Cardiac muscle cell (in vitro differentiated cells and primary cell): ENCODE measurements around the gene WDFY2. TPM values are rescaled to one million over a fixed set of nuclear protein-coding genes. Genes with fewer than 3 reads are reported as not detected.

Experiments
- DNase-seq, 2 donors: peaks; one replicate each; pipeline versions ENCODE4 v3.0.0 to v3.0.0-alpha.2; 2010 to 2017; ENCODE audit warnings: low read depth in 1 of 2, low spot score in 1 of 2
- H3K27ac ChIP-seq: fragments of 200-600 bp; sonication (generic); 2 replicates; pipeline ENCODE4 v1.5.1; 2016
- H3K27me3 ChIP-seq: fragments of 200-600 bp; sonication (generic); 2 replicates; pipeline ENCODE4 v1.6.0; 2016; ENCODE audit warnings: control low read depth
- H3K36me3 ChIP-seq: fragments of 200-600 bp; sonication (generic); 2 replicates; pipeline ENCODE4 v1.5.1; 2016; ENCODE audit warnings: control low read depth
- H3K4me1 ChIP-seq: fragments of 200-600 bp; sonication (generic); 2 replicates; pipeline ENCODE4 v1.8.1; 2017; ENCODE audit warnings: low read depth, mild to moderate bottlenecking, mixed run types
- H3K4me3 ChIP-seq: fragments of 200-600 bp; sonication (generic); 2 replicates; pipeline ENCODE4 v1.5.1; 2016; ENCODE audit warnings: mild to moderate bottlenecking
- H3K9me3 ChIP-seq: fragments of 200-600 bp; sonication (generic); 2 replicates; pipeline ENCODE4 v1.5.1; 2017; ENCODE audit warnings: low read depth, mild to moderate bottlenecking, control low read depth
- CTCF ChIP-seq: IDR thresholded peaks from 2 replicates; pipeline ENCODE4 v1.5.1; 2012; ENCODE audit warnings: low read depth, mild to moderate bottlenecking, low read length
- polyA plus RNA-seq: library from polyadenylated mRNA; unstranded; fragments of >200 nt; fragmentation: Nextera tagmentation; extraction: Ambion mirVana; gene quantifications from 2 replicates; pipeline ENCODE4 v1.2.1, GENCODE V29; 2016
- total RNA-seq: library from RNA; depleted of rRNA; stranded (reverse); fragments of >200 nt; gene quantifications from 2 replicates; pipeline ENCODE4 v1.2.3, GENCODE V29; 2016

WDFY2 gene
- total and polyA plus RNA-seq, 2 experiments from 2014 or later: 9.1 to 20.4 TPM

- no peak overlapping the region for H3K27ac ChIP-seq
- H3K4me1 ChIP-seq: no peaks in the 10 kb centered on the region
- TF ChIP-seq CTCF: no peak
- no peak for DNase-seq
- no peaks in the 10 kb centered on the region for H3K9me3 ChIP-seq
- no peaks in the 10 kb centered on the region for H3K36me3 ChIP-seq
- H3K4me3 ChIP-seq: no peak overlapping the region
- no peaks in the 10 kb centered on the region for H3K27me3 ChIP-seq
Measured at GRCh38 chr13:51719394-51719793, 135.1 kb downstream of the WDFY2 start.

GRCh38 chr13:51721496-51721895 lies 137.2 kb downstream of the WDFY2 start:
- Histone ChIP-seq H3K9me3 (no peaks in the 10 kb centered on the region), H3K36me3 (no peaks in the 10 kb centered on the region), H3K4me3 (no peak overlapping the region), H3K4me1 (no peaks in the 10 kb centered on the region), H3K27ac (no peak overlapping the region), H3K27me3 (no peaks in the 10 kb centered on the region)
- DNase-seq: no peak
- no peak for TF ChIP-seq CTCF

- H3K4me3 ChIP-seq: no peak overlapping the region
- no peaks in the 10 kb centered on the region for H3K27me3 ChIP-seq
- H3K4me1 ChIP-seq: no peaks in the 10 kb centered on the region
- no peak overlapping the region for H3K27ac ChIP-seq
- H3K36me3 ChIP-seq: peaks cover 4% of the 10 kb centered on the region
- no peak for DNase-seq
- TF ChIP-seq CTCF: no peak
- H3K9me3 ChIP-seq: no peaks in the 10 kb centered on the region
Measured at GRCh38 chr13:51723529-51723928, 139.3 kb downstream of the WDFY2 start.

- no peaks in the 10 kb centered on the region for H3K9me3 ChIP-seq
- TF ChIP-seq CTCF: no peak
Measured at GRCh38 chr13:51724721-51725120, 140.5 kb downstream of the WDFY2 start.

DNA sequence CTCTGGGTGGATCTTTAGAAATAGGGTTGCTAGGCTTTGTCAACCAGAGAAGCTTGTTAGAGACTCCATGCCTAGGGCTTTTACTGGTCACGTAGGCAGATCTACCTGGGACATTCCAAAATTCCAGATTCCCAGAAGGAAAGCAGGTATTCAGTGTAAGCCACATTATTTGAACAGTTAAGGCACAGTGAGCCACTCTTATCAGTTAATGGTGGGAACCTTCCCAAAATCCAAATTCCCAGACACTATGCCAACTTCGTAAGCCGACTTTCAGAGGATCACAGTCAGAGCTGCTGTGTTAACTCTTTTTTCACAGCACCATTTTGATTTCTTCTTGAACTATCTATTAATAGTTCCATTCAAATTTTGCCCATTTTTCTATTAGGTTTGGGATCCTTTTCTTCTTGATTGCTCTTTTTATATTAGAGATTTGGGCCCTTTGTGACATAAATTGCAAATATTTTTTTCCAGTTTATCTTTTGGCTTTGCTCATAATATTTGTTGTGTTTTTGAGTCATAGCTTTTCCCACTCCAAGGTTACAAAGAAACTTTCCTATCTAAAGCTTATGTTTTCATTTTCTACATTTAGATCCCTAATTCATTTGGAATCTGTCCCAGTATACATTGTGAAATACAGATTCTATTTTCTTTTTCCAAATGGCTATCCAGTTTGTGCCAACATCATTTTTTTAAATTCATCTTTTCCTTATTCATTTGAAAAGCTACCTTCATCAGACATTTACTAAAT lies 142.4 kb downstream of the WDFY2 start:
- peaks cover 4% of the 10 kb centered on the region for H3K36me3 ChIP-seq
- H3K4me3 ChIP-seq: no peak overlapping the region
- no peaks in the 10 kb centered on the region for H3K9me3 ChIP-seq
- no peak overlapping the region for H3K27ac ChIP-seq
- TF ChIP-seq CTCF: no peak
- peak in 1 of 2 donors; percentile 90 for DNase-seq
- no peaks in the 10 kb centered on the region for H3K4me1 ChIP-seq
- no peaks in the 10 kb centered on the region for H3K27me3 ChIP-seq

More at GRCh38 chr13:51724721-51725120, 140.5 kb downstream of the WDFY2 start:
- Histone ChIP-seq H3K4me1 (no peaks in the 10 kb centered on the region), H3K27ac (no peak overlapping the region), H3K27me3 (no peaks in the 10 kb centered on the region), H3K4me3 (no peak overlapping the region), H3K36me3 (peaks cover 4% of the 10 kb centered on the region)
- no peak for DNase-seq
